Fibroblast of skin of right quadriceps (primary cell): ENCODE results near the gene MS4A4E.
A peak's percentile ranks its signal among the peaks of the same experiment; 100 is the strongest.
"Not testable (repeated sequence)": the region's sequence is repeated elsewhere in the genome, so short reads cannot be mapped to it uniquely, and the experiment has no call there.

Experiments
- DNase-seq: peaks from one replicate; pipeline ENCODE4 v3.0.0-alpha.2; 2013

Gene MS4A4E

DNA sequence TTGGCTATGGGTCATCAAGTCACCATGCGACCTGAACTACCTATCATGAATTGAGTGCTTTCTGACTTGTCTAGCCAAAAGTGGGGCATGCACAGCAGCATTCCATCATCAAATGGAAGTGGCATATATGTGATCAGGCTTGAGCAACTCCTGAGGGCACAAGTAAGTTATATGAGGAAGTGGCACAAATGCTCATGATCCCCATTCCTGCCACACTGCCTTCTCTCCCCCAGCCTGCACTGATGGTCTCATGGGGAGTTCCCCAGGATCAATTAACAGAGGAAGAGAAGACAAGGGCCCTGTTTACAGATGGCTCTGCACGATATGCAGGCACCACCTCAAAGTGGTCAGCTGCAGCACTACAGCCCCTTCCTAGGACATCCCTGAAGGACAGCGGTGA lies 21.8 kb downstream of the MS4A4E start:
- DNase-seq = no peak

DNA sequence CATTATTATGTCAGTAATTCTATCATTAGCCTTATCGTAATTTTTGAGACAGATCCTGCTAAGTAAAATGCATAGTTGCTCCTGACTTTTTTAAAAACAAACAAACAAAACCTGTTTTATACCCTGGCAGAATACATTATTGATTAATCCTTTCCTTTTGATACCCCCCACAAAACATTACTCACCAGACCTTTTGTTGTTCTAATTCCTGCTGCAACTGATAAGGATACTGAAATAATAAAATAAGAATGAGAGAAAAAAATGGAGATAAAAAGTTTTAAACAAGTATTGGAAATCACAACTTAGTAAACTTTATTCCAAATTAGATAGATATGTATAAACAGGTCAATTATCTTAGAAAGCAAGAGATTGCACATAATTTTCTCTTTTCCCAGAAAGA lies 28.6 kb downstream of the MS4A4E start:
- DNase-seq = no peak

DNA sequence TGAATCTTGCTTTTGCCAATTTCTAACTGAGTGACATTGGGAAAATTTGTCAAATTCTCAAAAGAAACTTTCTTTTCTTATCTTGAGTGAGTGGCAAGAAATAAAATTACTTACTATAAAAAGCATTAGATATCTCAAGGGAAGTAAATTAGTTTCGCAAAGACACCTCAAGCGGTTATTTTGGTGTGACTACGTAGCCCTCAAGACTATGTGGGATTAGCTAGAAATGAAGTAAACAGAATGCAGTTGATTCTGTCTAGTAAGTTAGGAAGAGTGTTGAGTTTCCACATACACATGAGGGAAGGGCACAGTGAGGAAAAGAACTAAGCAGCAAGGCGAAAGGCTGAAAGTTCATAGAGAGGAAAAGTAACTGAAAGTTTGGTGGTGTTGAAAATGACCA lies 31.7 kb downstream of the MS4A4E start:
- no peak for DNase-seq

DNA sequence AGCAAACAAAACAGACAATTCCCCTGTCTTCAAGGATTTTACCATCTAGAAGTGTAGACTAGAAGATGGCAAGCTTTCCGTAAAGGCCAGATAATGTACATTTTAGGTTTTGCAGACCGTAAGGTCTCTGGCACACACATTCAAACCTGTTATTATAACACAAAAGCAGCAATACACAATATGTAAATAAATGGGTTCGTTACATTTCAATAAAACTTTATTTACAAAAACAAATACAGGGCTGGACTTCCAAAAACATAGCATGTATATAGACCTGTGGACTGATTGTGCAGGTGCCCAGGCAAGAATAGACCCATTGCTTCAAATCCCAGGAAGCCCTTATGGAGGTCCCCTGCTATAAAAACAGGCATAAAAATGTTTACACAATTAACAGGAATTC lies 33.0 kb downstream of the MS4A4E start:
- no peak for DNase-seq

DNA sequence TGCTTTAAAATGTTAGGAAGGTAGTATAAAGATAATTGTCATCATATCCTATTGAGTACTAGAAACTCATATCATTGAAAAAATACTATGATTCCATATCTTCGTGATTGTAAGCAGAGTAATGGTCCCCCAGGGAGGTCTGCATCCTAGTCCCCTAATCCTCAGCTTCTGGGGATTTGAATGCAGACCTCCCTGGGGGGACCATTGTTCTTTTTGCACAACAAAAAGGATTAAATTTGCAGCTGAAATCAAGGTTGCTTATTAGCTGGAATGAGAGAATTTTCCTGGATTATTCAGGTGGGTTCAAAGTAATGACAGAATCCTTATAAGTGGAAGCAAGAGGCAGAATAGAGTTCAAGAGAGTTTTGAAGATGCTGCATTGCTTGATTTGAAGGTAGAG lies 34.0 kb downstream of the MS4A4E start:
- DNase-seq = no peak

DNA sequence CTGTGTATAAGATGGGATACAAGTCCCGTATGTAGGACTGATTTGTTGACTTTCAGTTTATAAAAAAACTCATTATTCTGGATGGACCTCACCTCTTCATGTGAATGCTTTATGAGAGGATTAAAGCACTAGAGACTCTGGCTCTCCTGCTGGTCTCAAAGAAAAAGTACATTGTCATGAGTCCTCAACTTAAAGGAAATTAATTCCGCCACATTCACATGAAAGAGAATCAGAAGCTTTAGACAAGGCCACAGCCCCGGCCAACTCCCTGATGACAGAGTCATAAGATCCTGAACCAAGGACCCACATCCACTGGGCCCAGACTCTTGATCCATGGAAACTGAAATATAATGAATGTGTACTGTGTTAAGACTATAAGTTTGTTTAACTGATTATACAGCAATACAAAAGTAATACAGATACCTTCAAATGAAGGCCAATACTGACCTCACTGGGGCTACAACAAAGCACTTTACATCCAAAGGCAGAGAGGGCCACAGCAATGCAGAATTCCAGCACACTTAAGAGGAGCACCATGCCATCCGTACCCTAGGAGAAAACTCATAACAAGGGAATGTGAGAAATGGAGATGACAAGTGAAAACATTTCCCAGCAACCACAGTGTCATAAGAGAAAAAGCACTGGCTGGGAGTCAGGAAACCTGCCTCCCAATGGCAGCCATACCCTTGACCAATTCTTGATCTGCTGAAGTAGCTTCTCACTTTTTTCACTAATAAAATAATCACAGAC lies 34.6 kb downstream of the MS4A4E start:
- no peak for DNase-seq

DNA sequence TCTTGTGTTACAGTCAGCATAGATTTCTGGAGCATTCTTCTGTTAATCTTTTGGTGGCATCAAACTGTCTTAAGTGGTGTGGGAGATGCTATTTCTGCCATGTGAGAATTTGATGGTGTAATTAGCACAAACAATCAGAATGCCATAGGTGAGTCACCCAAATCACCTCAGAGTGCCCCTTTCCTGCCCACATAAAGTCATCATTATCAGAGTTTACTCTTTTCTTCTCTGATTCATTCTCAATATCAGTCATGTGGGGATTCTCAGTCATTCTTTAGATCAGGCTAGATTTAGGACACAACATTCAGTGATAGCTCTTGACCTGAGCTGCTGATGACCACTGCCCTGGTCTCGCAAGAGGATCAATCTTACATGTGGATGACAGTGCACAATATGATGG lies 36.3 kb downstream of the MS4A4E start:
- DNase-seq = no peak

DNA sequence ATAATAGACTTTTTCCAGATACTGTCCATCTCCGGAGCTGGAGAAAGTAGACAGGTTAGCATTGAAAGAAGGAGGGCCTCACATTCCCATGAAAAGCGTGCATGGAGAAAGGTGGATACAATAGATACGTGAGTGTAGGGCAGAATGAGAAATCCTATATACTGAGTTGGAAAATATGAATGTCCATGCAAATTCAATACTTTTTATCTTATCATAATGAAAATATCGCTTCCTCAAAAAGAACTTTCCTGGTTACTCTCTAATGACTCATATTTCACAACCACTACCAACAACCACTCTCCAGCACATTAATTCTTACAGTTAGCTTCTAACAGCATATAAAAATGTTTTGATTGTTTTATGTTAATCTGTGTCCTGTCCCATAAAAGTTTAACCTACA lies 38.0 kb downstream of the MS4A4E start:
- no peak for DNase-seq

DNA sequence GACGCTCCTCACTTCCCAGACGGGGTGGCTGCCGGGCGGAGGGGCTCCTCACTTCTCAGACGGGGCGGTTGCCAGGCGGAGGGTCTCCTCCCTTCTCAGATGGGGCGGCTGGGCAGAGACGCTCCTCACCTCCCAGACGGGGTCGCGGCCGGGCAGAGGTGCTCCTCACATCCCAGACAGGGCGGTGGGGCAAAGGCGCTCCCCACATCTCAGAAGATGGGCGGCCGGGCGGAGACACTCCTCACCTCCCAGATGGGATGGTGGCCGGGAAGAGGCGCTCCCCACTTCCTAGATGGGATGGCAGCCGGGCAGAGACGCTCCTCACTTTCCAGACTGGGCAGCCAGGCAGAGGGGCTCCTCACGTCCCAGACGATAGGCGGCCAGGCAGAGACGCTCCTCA lies 41.6 kb downstream of the MS4A4E start:
- DNase-seq = not testable (repeated sequence)

DNA sequence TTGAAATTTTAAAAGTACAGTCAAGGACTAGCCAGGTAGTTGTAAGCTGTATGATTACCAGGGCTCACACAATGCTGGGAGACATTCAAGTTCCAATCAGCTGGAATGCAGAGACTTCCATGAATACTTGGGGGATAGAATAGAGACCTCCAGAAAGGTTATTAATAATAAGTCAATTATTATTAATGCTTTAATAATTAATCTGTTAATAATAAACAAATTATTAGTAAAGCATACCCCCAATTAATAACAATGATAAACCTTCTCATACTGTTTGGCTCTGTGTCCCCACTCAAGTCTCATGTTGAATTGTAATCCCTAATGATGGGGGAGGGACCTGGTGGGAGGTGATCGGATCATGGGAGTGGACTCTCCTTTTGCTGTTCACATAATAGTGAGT lies 45.5 kb downstream of the MS4A4E start:
- DNase-seq = no peak

DNA sequence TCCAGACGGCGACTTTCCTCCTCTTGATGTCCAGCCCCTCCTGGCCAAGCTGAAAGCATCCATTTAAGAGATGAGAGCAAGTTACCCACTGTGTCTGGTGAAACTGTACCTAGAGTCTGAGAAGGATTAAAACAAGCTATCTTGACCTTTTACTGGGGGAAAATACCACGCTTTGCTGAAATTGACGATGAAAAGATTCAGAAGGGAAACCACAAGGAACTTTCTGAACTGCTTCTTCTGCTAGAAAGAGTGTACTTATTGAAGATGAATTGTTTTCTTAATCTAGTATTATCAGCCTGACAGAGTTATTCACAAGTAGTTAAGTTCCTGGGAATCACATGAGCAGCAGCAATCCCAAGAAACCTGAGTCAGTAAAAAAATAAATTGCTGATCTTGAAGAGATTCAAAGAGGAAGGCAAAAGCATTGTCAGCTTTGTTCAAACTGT lies 47.0 kb downstream of the MS4A4E start:
- no peak for DNase-seq

DNA sequence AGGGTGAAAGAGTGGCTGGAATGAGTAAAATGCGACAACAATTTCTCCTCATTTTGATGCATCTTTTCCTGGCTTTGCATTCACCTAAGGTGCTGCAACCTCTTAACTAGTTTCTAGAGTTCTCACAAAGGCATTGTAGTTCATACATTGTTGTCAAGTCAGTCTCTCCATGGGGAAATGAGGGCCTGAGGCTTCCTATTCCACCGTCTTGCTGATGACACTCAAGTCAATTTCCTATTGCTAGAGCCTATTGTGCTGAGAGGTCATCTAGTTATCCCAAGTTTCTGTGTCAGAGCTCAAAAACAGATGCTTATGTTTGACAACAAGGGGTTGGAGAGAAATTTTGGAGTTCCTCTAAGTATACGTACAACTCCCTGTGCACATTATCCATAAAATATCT lies 48.4 kb downstream of the MS4A4E start:
- no peak for DNase-seq

DNA sequence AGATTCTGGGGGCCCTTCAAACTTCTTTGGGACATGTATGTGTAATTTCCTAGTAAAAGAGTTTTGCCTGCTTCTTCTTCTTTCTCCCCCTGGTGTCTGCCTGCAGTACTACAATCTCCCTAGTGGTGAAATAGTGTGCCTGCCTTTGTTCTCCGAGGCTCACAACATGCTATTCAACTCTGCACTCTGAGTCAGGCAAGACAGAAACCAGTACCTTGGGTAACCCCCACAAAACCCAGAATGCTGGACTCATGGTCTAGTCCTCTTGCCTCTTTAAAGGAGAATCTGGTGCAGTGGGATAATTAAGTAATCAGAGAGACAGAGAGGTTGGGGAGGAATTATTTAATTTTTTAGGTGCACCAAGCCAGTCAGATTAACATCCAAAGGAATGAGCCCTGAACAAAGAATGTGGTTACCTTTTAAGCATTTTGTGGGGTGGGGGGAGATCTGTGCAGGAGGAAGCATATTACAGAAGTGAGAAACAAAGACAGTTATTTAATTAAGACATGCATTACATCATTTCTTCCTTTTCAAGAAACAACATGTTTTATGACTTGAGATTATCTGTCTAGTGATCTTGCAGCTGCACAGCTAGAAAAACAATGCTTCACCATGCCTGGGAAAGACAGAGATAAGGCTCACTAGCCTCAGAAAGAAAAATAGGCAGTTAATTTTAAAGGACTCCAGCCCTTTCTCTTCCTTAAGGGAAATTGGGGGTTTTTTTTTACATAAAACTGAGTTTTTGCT lies 49.1 kb downstream of the MS4A4E start:
- peak; percentile 12 for DNase-seq

DNA sequence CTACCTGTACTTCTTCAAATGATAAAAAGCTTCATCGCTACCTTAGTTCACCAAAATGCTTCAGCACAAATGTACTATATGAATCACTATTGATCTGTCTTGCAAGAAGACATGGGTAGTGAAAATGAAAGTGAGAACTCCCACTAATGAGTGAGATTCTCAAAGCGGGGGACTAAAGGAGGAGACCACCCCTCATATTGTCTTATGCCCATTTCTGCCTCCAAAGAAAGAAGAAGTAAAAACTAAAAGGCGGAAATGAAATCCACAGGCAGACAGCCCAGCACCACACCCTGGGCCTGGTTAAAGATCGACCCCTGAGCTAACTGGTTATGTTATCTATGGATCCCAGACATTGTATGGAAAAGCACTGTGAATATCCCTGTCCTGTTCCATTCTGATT lies 50.4 kb downstream of the MS4A4E start:
- not testable (repeated sequence) for DNase-seq

DNA sequence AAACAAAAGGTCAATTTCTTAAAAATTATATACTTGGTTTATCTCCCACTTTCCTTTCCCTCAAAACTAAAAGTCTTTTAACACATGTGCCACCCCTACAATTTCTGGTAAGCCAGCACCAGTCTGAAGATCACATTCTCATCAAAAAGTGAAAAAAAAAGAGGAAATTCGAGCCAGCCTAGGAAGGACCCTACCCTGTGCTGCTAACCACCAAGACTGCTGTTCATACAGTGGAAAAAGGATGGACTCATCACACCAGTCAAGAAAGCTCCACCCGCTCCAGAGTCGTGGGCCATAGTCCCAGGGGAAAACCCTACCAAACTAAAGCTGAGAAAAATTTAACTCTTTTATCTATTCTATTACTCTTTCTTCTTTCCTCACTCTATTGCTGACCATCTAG lies 54.5 kb downstream of the MS4A4E start:
- DNase-seq = not testable (repeated sequence)

DNA sequence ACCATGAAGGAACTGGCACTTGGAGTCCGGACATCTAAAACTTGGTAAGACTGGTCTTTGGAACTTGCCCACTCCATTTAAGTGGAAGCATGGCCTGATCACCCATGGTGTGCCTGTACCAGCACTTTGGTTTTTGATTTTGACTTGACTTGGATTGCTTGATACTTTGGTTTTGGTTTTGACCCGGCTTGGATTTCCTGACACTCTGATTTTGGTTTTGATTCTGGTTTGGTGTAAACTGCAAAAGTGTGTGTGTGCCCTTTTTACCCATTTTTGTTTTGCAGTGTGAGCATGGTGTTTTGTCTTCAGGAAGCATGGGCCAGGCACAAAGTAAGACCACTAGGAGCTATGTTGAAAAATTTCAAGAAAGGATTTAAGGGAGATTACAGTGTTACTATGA lies 56.8 kb downstream of the MS4A4E start:
- DNase-seq = not testable (repeated sequence)

DNA sequence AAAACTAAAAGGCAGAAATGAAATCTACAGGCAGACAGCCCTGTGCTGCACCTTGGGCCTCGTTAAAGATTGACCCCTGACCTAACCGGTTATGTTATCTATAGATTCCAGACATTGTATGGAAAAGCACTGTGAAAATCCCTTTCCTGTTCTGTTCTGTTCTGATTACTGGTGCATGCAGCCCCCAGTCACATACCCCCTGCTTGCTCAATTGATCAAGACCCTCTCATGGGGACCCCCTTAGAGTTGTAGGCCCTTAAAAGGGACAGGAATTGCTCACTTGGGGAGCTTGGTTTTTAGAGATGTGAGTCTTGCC lies 57.5 kb downstream of the MS4A4E start:
- DNase-seq = not testable (repeated sequence)

DNA sequence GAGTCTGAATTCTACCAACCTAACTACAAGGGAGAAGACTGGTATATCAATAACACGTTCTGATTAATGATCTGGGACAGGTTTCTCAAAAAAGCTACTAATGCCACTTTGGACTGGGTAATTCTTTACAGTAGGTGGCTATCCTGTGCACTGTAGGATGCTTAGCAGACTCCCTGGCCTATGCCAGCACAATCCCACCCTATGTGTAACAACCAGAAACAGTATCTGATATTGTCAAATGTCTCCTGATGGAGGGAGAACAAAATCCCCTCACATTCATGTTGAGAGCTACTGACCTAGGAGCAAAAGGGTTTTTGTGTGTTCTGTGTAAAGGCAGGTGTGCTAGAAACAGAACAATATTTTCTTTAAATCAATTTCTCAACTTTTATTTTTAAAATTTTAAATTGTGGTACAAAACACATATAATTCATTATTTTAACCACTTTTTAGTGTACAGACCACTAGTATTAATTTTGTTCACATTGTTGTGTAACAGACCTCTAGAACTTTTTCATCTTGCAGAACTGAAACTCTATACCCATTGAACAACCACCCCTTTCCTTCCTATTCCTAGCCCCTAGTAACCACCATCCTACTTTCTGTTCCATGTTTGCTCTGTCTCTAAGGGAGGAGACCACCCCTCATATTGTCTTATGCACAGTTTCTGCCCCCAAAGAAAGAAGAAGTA lies 58.0 kb downstream of the MS4A4E start:
- no peak for DNase-seq

DNA sequence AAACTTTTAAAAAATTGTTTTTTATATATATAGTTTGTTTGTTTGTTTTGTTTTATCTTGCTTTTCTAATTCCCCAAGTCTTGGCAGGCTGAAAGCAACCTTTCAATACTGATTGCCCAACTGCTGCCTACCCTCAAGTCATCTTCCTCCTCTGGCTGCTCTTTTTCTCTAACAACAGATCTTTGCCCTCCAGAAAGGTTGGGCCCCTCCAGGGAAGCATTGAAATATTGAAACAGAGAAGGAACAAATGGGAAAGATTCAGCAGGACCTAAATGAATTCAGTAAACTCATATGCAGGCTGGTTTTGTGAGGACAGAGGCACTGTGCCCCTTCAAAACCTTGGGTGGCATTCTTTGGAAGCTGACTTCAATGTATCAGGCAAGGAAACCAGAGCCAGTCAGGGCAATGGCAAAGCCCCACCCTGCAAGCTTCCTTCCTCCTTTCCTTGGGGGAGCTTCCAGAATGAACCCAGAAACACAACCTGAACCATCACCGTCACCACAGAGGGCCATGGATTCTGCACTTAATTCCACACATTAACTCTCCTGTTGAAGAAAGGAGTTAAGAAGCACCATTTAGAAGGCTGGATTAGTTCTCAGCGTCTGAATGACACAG lies 59.2 kb downstream of the MS4A4E start:
- DNase-seq = no peak

DNA sequence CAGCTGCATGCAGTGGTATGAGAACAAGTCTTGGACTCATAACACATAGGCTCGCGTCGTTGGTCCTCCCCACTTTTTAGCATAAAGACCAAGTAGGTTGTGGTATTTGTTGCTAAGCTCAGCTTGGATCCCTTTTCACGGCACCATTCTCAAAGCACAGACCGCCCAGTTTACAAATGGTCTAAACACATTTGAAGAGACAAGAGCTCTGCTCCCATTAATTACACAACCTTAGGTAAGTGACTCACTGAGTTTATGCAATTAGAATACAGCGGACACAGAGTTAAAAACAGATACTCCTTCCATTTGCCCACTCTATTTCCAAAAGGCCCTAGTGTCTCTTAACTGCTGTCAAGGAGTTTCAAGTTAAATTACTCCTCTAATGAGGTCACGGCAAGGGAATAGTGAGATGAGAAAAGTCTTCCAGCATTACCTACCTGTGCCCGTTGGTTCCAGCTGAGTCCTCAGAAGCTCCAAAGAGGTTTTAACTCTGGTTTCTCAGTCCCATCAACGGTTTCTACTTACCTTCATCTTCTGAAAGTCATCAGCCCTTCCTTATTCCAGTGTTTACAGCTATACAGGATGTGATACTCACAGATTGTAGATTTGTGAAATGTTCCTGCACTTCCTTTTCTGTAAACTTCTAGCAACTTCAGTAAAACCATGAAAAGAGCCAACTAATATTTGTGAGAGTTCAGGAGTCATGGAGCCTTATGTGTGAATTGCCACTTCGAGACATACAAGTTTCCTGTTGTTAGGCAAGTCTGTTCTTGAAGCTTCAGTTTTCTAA lies 60.2 kb downstream of the MS4A4E start, which contains the start of gene MS4A6A:
MS4A6A (minus strand) TSS at position 543 of the 790 bp plus-strand sequence. CDS start 1,356 bp downstream, outside the sequence.
- DNase-seq = no peak

DNA sequence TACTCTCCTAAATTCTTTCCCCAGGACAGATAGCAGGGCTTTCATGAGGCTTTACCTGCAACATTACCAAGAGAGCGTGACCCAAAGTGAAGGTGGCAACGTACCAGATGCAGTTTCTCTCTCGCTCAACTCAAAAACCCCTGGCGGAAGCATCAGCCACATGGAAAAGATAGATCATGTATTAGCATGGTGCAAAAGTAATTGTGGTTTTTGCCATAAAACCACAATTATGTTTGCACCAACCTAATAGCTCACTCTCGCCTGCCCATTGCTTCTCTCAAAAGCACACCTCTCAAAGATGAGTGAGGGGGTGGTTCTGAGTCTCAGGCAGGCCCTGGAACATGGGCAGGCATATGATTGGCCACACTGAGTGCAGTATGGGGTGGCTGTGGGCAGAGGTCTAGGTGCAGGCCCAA lies 67.1 kb downstream of the MS4A4E start:
- DNase-seq = no peak

DNA sequence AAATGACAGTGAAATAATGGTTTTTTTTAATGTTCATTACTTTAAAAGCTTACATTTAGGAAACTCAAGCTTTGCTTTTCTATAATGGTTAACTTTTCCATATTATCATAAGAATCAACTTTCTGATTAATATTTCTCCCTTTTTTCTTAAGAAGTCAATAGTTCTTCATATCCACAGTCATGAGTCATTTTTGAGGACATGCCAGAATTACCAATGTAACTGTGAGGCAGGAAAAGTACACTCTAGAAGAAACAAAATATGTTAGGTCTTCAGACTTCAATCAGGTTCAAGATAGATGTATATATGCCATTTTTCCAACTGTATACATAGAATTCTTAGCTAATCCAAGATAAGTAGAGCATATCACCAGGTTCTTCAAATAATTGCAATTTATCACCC lies 70.9 kb downstream of the MS4A4E start:
- DNase-seq = no peak

DNA sequence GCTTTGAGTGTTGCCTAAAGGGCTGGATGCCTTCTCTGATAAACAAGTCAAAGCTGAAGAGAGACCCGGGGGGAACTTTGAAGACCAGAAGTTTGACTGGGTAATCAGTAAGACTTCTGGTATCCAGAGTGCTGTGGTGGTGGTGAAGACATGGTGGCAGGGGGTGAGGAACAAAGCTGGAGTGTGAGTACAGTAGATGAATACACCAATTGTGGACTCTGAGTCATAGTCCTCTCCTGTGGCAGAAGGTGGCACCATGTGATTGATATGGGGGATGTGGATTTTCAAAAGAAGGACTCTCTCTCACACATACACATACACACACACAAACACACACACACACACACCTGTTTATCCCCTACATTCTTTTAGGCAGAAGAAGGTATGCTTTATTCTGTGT lies 72.4 kb downstream of the MS4A4E start:
- no peak for DNase-seq
